Measurements from ENCODE around the gene ROBO1. TPM values are rescaled to one million over a fixed set of nuclear protein-coding genes. Genes with fewer than 3 reads are reported as not detected.
"Not testable (repeated sequence)": the region's sequence is repeated elsewhere in the genome, so short reads cannot be mapped to it uniquely, and the experiment has no call there.

Gene ROBO1
- total RNA-seq, 1 donor from 2014 or later: 0.64 TPM

GRCh38 chr3:79314962-79315361 lies 452.8 kb downstream of the ROBO1 start:
- DNase-seq (ENCODE audit: low read depth in 2 of 2): no peak

GRCh38 chr3:79314544-79314943 lies 453.3 kb downstream of the ROBO1 start:
- no peak for DNase-seq (ENCODE audit: low read depth in 2 of 2)

GRCh38 chr3:79310016-79310415 lies 457.8 kb downstream of the ROBO1 start:
- DNase-seq (ENCODE audit: low read depth in 2 of 2): no peak

- no peak for DNase-seq (ENCODE audit: low read depth in 2 of 2)
Measured at GRCh38 chr3:79306934-79307570, 460.7 kb downstream of the ROBO1 start.

- not testable (repeated sequence) for DNase-seq (ENCODE audit: low read depth in 2 of 2)
Measured at GRCh38 chr3:79299949-79300635, 467.7 kb downstream of the ROBO1 start.

- DNase-seq (ENCODE audit: low read depth in 2 of 2): no peak
Measured at GRCh38 chr3:79297245-79297960, 470.4 kb downstream of the ROBO1 start.

GRCh38 chr3:79286882-79287281 lies 480.9 kb downstream of the ROBO1 start:
- DNase-seq (ENCODE audit: low read depth in 2 of 2): no peak

GRCh38 chr3:79285871-79286270 lies 481.9 kb downstream of the ROBO1 start:
- no peak for DNase-seq (ENCODE audit: low read depth in 2 of 2)

- DNase-seq (ENCODE audit: low read depth in 2 of 2): no peak
Measured at GRCh38 chr3:79285380-79285779, 482.4 kb downstream of the ROBO1 start.

- no peak for DNase-seq (ENCODE audit: low read depth in 2 of 2)
Measured at GRCh38 chr3:79284781-79285180, 483.0 kb downstream of the ROBO1 start.

GRCh38 chr3:79278681-79279080 lies 489.1 kb downstream of the ROBO1 start:
- DNase-seq (ENCODE audit: low read depth in 2 of 2): no peak

GRCh38 chr3:79268422-79268821 lies 499.4 kb downstream of the ROBO1 start:
- DNase-seq (ENCODE audit: low read depth in 2 of 2): no peak

GRCh38 chr3:79264892-79265291 lies 502.9 kb downstream of the ROBO1 start:
- DNase-seq (ENCODE audit: low read depth in 2 of 2): no peak

GRCh38 chr3:79263423-79263822 lies 504.4 kb downstream of the ROBO1 start:
- no peak for DNase-seq (ENCODE audit: low read depth in 2 of 2)

- no peak for DNase-seq (ENCODE audit: low read depth in 2 of 2)
Measured at GRCh38 chr3:79258479-79258878, 509.3 kb downstream of the ROBO1 start.

GRCh38 chr3:79257791-79258190 lies 510.0 kb downstream of the ROBO1 start:
- no peak for DNase-seq (ENCODE audit: low read depth in 2 of 2)

GRCh38 chr3:79255702-79256101 lies 512.1 kb downstream of the ROBO1 start:
- DNase-seq (ENCODE audit: low read depth in 2 of 2): no peak

GRCh38 chr3:79255292-79255691 lies 512.5 kb downstream of the ROBO1 start:
- no peak for DNase-seq (ENCODE audit: low read depth in 2 of 2)

GRCh38 chr3:79253704-79254103 lies 514.1 kb downstream of the ROBO1 start:
- DNase-seq (ENCODE audit: low read depth in 2 of 2): no peak

- no peak for DNase-seq (ENCODE audit: low read depth in 2 of 2)
Measured at GRCh38 chr3:79253271-79253670, 514.5 kb downstream of the ROBO1 start.

- no peak for DNase-seq (ENCODE audit: low read depth in 2 of 2)
Measured at GRCh38 chr3:79250746-79251145, 517.1 kb downstream of the ROBO1 start.

GRCh38 chr3:79249701-79250100 lies 518.1 kb downstream of the ROBO1 start:
- no peak for DNase-seq (ENCODE audit: low read depth in 2 of 2)

- no peak for DNase-seq (ENCODE audit: low read depth in 2 of 2)
Measured at GRCh38 chr3:79247725-79248043, 520.1 kb downstream of the ROBO1 start.

Measured in dermis microvascular lymphatic vessel endothelial cell (primary cell).